Measurements from ENCODE around the gene GNA12.

Gene GNA12

GRCh38 chr7:2782121-2782520 lies 62.0 kb downstream of the GNA12 start:
- Histone ChIP-seq H3K4me2 (ENCODE audit: low read length) (no peak overlapping the region), H3K36me3 (ENCODE audit: insufficient read depth, low read length) (peaks cover 9% of the 10 kb centered on the region), H3K9ac (ENCODE audit: low read depth, low read length) (no peak overlapping the region), H3K27me3 (ENCODE audit: control insufficient read depth, insufficient read depth, low read length) (no peaks in the 10 kb centered on the region), H3K9me3 (replicated peaks; ENCODE audit: low read length) (no peaks in the 10 kb centered on the region), H3K4me1 (ENCODE audit: control insufficient read depth, insufficient read depth, low read length) (peaks cover 11% of the 10 kb centered on the region), H3K4me3 (ENCODE audit: low read length) (no peak overlapping the region)

- Histone ChIP-seq H3K27me3 (ENCODE audit: control insufficient read depth, insufficient read depth, low read length) (no peaks in the 10 kb centered on the region), H3K4me1 (ENCODE audit: control insufficient read depth, insufficient read depth, low read length) (peaks cover 11% of the 10 kb centered on the region), H3K9ac (ENCODE audit: low read depth, low read length) (no peak overlapping the region), H3K36me3 (ENCODE audit: insufficient read depth, low read length) (peaks cover 4% of the 10 kb centered on the region), H3K4me2 (ENCODE audit: low read length) (no peak overlapping the region), H3K9me3 (replicated peaks; ENCODE audit: low read length) (no peaks in the 10 kb centered on the region), H3K4me3 (ENCODE audit: low read length) (no peak overlapping the region)
Observed at GRCh38 chr7:2781636-2782035, 62.5 kb downstream of the GNA12 start.

- peaks cover 5% of the 10 kb centered on the region for H3K4me1 ChIP-seq (ENCODE audit: control insufficient read depth, insufficient read depth, low read length)
- H3K27me3 ChIP-seq (ENCODE audit: control insufficient read depth, insufficient read depth, low read length), result no peaks in the 10 kb centered on the region
- no peaks in the 10 kb centered on the region for H3K9me3 ChIP-seq (replicated peaks; ENCODE audit: low read length)
- H3K4me2 ChIP-seq (ENCODE audit: low read length), result no peak overlapping the region
- no peak overlapping the region for H3K4me3 ChIP-seq (ENCODE audit: low read length)
- H3K9ac ChIP-seq (ENCODE audit: low read depth, low read length), result no peak overlapping the region
- peaks cover 6% of the 10 kb centered on the region for H3K36me3 ChIP-seq (ENCODE audit: insufficient read depth, low read length)
Observed at GRCh38 chr7:2779051-2779450, 65.1 kb downstream of the GNA12 start.

GRCh38 chr7:2777898-2778535 lies 66.1 kb downstream of the GNA12 start:
- Histone ChIP-seq H3K4me1 (ENCODE audit: control insufficient read depth, insufficient read depth, low read length) (peaks cover 5% of the 10 kb centered on the region), H3K4me2 (ENCODE audit: low read length) (no peak overlapping the region), H3K27me3 (ENCODE audit: control insufficient read depth, insufficient read depth, low read length) (no peaks in the 10 kb centered on the region), H3K9ac (ENCODE audit: low read depth, low read length) (no peak overlapping the region), H3K4me3 (ENCODE audit: low read length) (no peak overlapping the region), H3K36me3 (ENCODE audit: insufficient read depth, low read length) (peaks cover 6% of the 10 kb centered on the region), H3K9me3 (replicated peaks; ENCODE audit: low read length) (no peaks in the 10 kb centered on the region)

GRCh38 chr7:2776401-2776800 lies 67.7 kb downstream of the GNA12 start:
- Histone ChIP-seq H3K9ac (ENCODE audit: low read depth, low read length) (no peak overlapping the region), H3K4me3 (ENCODE audit: low read length) (no peak overlapping the region), H3K4me2 (ENCODE audit: low read length) (no peak overlapping the region), H3K36me3 (ENCODE audit: insufficient read depth, low read length) (peaks cover 6% of the 10 kb centered on the region), H3K4me1 (ENCODE audit: control insufficient read depth, insufficient read depth, low read length) (peaks cover 3% of the 10 kb centered on the region), H3K27me3 (ENCODE audit: control insufficient read depth, insufficient read depth, low read length) (no peaks in the 10 kb centered on the region), H3K9me3 (replicated peaks; ENCODE audit: low read length) (no peaks in the 10 kb centered on the region)

GRCh38 chr7:2775785-2776184 lies 68.3 kb downstream of the GNA12 start:
- Histone ChIP-seq H3K9me3 (replicated peaks; ENCODE audit: low read length) (no peaks in the 10 kb centered on the region), H3K9ac (ENCODE audit: low read depth, low read length) (no peak overlapping the region), H3K4me1 (ENCODE audit: control insufficient read depth, insufficient read depth, low read length) (no peaks in the 10 kb centered on the region), H3K4me2 (ENCODE audit: low read length) (no peak overlapping the region), H3K4me3 (ENCODE audit: low read length) (no peak overlapping the region), H3K36me3 (ENCODE audit: insufficient read depth, low read length) (peaks cover 6% of the 10 kb centered on the region), H3K27me3 (ENCODE audit: control insufficient read depth, insufficient read depth, low read length) (no peaks in the 10 kb centered on the region)

GRCh38 chr7:2775376-2775775 lies 68.7 kb downstream of the GNA12 start:
- H3K9ac ChIP-seq (ENCODE audit: low read depth, low read length), result no peak overlapping the region
- H3K4me1 ChIP-seq (ENCODE audit: control insufficient read depth, insufficient read depth, low read length), result no peaks in the 10 kb centered on the region
- no peak overlapping the region for H3K4me2 ChIP-seq (ENCODE audit: low read length)
- no peaks in the 10 kb centered on the region for H3K9me3 ChIP-seq (replicated peaks; ENCODE audit: low read length)
- H3K36me3 ChIP-seq (ENCODE audit: insufficient read depth, low read length), result peaks cover 6% of the 10 kb centered on the region
- H3K27me3 ChIP-seq (ENCODE audit: control insufficient read depth, insufficient read depth, low read length), result no peaks in the 10 kb centered on the region
- H3K4me3 ChIP-seq (ENCODE audit: low read length), result no peak overlapping the region

GRCh38 chr7:2774935-2775334 lies 69.2 kb downstream of the GNA12 start:
- no peak overlapping the region for H3K4me2 ChIP-seq (ENCODE audit: low read length)
- H3K27me3 ChIP-seq (ENCODE audit: control insufficient read depth, insufficient read depth, low read length), result no peaks in the 10 kb centered on the region
- H3K4me3 ChIP-seq (ENCODE audit: low read length), result no peak overlapping the region
- peaks cover 6% of the 10 kb centered on the region for H3K36me3 ChIP-seq (ENCODE audit: insufficient read depth, low read length)
- no peaks in the 10 kb centered on the region for H3K9me3 ChIP-seq (replicated peaks; ENCODE audit: low read length)
- no peak overlapping the region for H3K9ac ChIP-seq (ENCODE audit: low read depth, low read length)
- no peaks in the 10 kb centered on the region for H3K4me1 ChIP-seq (ENCODE audit: control insufficient read depth, insufficient read depth, low read length)

GRCh38 chr7:2774280-2774679 lies 69.8 kb downstream of the GNA12 start:
- Histone ChIP-seq H3K36me3 (ENCODE audit: insufficient read depth, low read length) (peaks cover 6% of the 10 kb centered on the region), H3K9me3 (replicated peaks; ENCODE audit: low read length) (no peaks in the 10 kb centered on the region), H3K27me3 (ENCODE audit: control insufficient read depth, insufficient read depth, low read length) (no peaks in the 10 kb centered on the region), H3K9ac (ENCODE audit: low read depth, low read length) (no peak overlapping the region), H3K4me2 (ENCODE audit: low read length) (no peak overlapping the region), H3K4me1 (ENCODE audit: control insufficient read depth, insufficient read depth, low read length) (no peaks in the 10 kb centered on the region), H3K4me3 (ENCODE audit: low read length) (no peak overlapping the region)

- Histone ChIP-seq H3K9me3 (replicated peaks; ENCODE audit: low read length) (no peaks in the 10 kb centered on the region), H3K4me2 (ENCODE audit: low read length) (no peak overlapping the region), H3K4me3 (ENCODE audit: low read length) (no peak overlapping the region), H3K36me3 (ENCODE audit: insufficient read depth, low read length) (peaks cover 6% of the 10 kb centered on the region), H3K9ac (ENCODE audit: low read depth, low read length) (no peak overlapping the region), H3K4me1 (ENCODE audit: control insufficient read depth, insufficient read depth, low read length) (no peaks in the 10 kb centered on the region), H3K27me3 (ENCODE audit: control insufficient read depth, insufficient read depth, low read length) (no peaks in the 10 kb centered on the region)
Observed at GRCh38 chr7:2773608-2774007, 70.5 kb downstream of the GNA12 start.

- no peak overlapping the region for H3K4me2 ChIP-seq (ENCODE audit: low read length)
- no peak overlapping the region for H3K9ac ChIP-seq (ENCODE audit: low read depth, low read length)
Observed at GRCh38 chr7:2771274-2771731, 72.8 kb downstream of the GNA12 start.

GRCh38 chr7:2764621-2765020 lies 79.5 kb downstream of the GNA12 start:
- H3K9me3 ChIP-seq (replicated peaks; ENCODE audit: low read length), result no peaks in the 10 kb centered on the region
- no peak overlapping the region for H3K9ac ChIP-seq (ENCODE audit: low read depth, low read length)

More at GRCh38 chr7:2771274-2771731, 72.8 kb downstream of the GNA12 start:
- Histone ChIP-seq H3K4me3 (ENCODE audit: low read length) (no peak overlapping the region), H3K4me1 (ENCODE audit: control insufficient read depth, insufficient read depth, low read length) (no peaks in the 10 kb centered on the region), H3K9me3 (replicated peaks; ENCODE audit: low read length) (no peaks in the 10 kb centered on the region), H3K27me3 (ENCODE audit: control insufficient read depth, insufficient read depth, low read length) (no peaks in the 10 kb centered on the region), H3K36me3 (ENCODE audit: insufficient read depth, low read length) (peaks cover 6% of the 10 kb centered on the region)

More at GRCh38 chr7:2764621-2765020, 79.5 kb downstream of the GNA12 start:
- Histone ChIP-seq H3K4me3 (ENCODE audit: low read length) (no peak overlapping the region), H3K4me2 (ENCODE audit: low read length) (no peak overlapping the region), H3K36me3 (ENCODE audit: insufficient read depth, low read length) (no peaks in the 10 kb centered on the region), H3K4me1 (ENCODE audit: control insufficient read depth, insufficient read depth, low read length) (peaks cover 44% of the 10 kb centered on the region), H3K27me3 (ENCODE audit: control insufficient read depth, insufficient read depth, low read length) (no peaks in the 10 kb centered on the region)
